Measurements from ENCODE around the gene SPSB4. TPM values are rescaled to one million over a fixed set of nuclear protein-coding genes. Genes with fewer than 3 reads are reported as not detected.

The SPSB4 gene
- total and polyA plus RNA-seq, 2 donors (not counting 3 experiments of a cell fraction or from before 2014, with no cell fraction given) = 0.06 to 0.22 TPM

- H3K9me1 ChIP-seq (replicated peaks; ENCODE audit: control insufficient read depth, extremely low read depth, insufficient read depth, low read length) = no peaks in the 10 kb centered on the region
- ChIA-PET CTCF (no interaction called here), POLR2A (no interaction called here)
- H3K4me2 ChIP-seq (ENCODE audit: insufficient read depth, low read length) = no peak overlapping the region
- no peaks in the 10 kb centered on the region for H3K36me3 ChIP-seq (ENCODE audit: control insufficient read depth in 2 of 2, extremely low read depth in 1 of 2, insufficient read depth in 2 of 2, low read length in 2 of 2)
- BruUV-seq (replicated peaks) = no TSS peak
- no peaks in the 10 kb centered on the region for H3K4me1 ChIP-seq (ENCODE audit: control insufficient read depth, extremely low read depth, insufficient read depth, low read length)
- TF ChIP-seq JUN (IDR thresholded peaks at IDR 0.05; ENCODE audit: borderline replicate concordance, insufficient read depth, insufficient read length, low read depth) (no peak), GATA2 (IDR thresholded peaks at IDR 0.05; ENCODE audit: insufficient read depth, insufficient read length, low read depth, low read length) (no peak), EZH2 (IDR thresholded peaks at IDR 0.05; ENCODE audit: borderline replicate concordance, low read depth, low read length, severe bottlenecking) (no peak), CTCF (IDR thresholded peaks at IDR 0.05; ENCODE audit: extremely low read depth in 1 of 2, insufficient read depth in 1 of 2, low read depth in 1 of 2, low read length in 2 of 2) (no peak), POLR2AphosphoS5 (IDR thresholded peaks at IDR 0.05; ENCODE audit: insufficient read depth, low read depth, low read length) (no peak)
- H3K4me3 ChIP-seq (replicated peaks in 1 of 3; ENCODE audit: insufficient read depth in 1 of 3, low read depth in 1 of 3, low read length in 3 of 3) = no peak overlapping the region
- H3K27me3 ChIP-seq (ENCODE audit: control insufficient read depth in 2 of 2, insufficient read depth in 2 of 2, low read length in 2 of 2) = peaks cover 0 to 4% of the 10 kb centered on the region in 2 experiments
- no peak overlapping the region for H3K9ac ChIP-seq (replicated peaks; ENCODE audit: extremely low read depth, insufficient read depth, low read length)
- no peak for DNase-seq (ENCODE audit: low read depth, low spot score)
- H3K79me2 ChIP-seq (ENCODE audit: control insufficient read depth, insufficient read depth, low read length) = no peaks in the 10 kb centered on the region
- no peak for FAIRE-seq
- no peaks in the 10 kb centered on the region for H3K9me3 ChIP-seq (replicated peaks; ENCODE audit: control insufficient read depth, insufficient read depth, low read length)
- intact Hi-C loops (cut with micrococcal nuclease) = no loop called here
- H3K27ac ChIP-seq (ENCODE audit: insufficient read depth, low read depth, low read length) = no peak overlapping the region
- dilution Hi-C loops (cut with MboI; ENCODE audit: extremely low pct_ligation_motif_present, low sequenced_read_pairs) = no loop called here
- H4K20me1 ChIP-seq (replicated peaks; ENCODE audit: control insufficient read depth, extremely low read depth, insufficient read depth, low read length) = no peaks in the 10 kb centered on the region
- no peak overlapping the region for H2AFZ ChIP-seq (ENCODE audit: low read depth, low read length)
Measured at GRCh38 chr3:141176775-141177174, 125.6 kb downstream of the SPSB4 start.

- Histone ChIP-seq H3K79me2 (ENCODE audit: control insufficient read depth, insufficient read depth, low read length) (no peaks in the 10 kb centered on the region), H3K27ac (ENCODE audit: insufficient read depth, low read depth, low read length) (no peak overlapping the region), H3K36me3 (ENCODE audit: control insufficient read depth in 2 of 2, extremely low read depth in 1 of 2, insufficient read depth in 2 of 2, low read length in 2 of 2) (no peaks in the 10 kb centered on the region), H3K4me1 (ENCODE audit: control insufficient read depth, extremely low read depth, insufficient read depth, low read length) (no peaks in the 10 kb centered on the region), H4K20me1 (replicated peaks; ENCODE audit: control insufficient read depth, extremely low read depth, insufficient read depth, low read length) (no peaks in the 10 kb centered on the region), H3K9ac (replicated peaks; ENCODE audit: extremely low read depth, insufficient read depth, low read length) (no peak overlapping the region), H2AFZ (ENCODE audit: low read depth, low read length) (no peak overlapping the region), H3K27me3 (ENCODE audit: control insufficient read depth in 2 of 2, insufficient read depth in 2 of 2, low read length in 2 of 2) (peaks cover 0 to 4% of the 10 kb centered on the region in 2 experiments), H3K9me3 (replicated peaks; ENCODE audit: control insufficient read depth, insufficient read depth, low read length) (no peaks in the 10 kb centered on the region), H3K4me2 (ENCODE audit: insufficient read depth, low read length) (no peak overlapping the region), H3K4me3 (replicated peaks in 1 of 3; ENCODE audit: insufficient read depth in 1 of 3, low read depth in 1 of 3, low read length in 3 of 3) (no peak overlapping the region), H3K9me1 (replicated peaks; ENCODE audit: control insufficient read depth, extremely low read depth, insufficient read depth, low read length) (no peaks in the 10 kb centered on the region)
- TF ChIP-seq FOS (IDR thresholded peaks at IDR 0.05; ENCODE audit: borderline replicate concordance, insufficient read depth, low read length) (no peak), POLR2A (IDR thresholded peaks at IDR 0.05; ENCODE audit: low read depth, low read length) (no peak), POLR2AphosphoS5 (IDR thresholded peaks at IDR 0.05; ENCODE audit: insufficient read depth, low read depth, low read length) (no peak), MAX (IDR thresholded peaks at IDR 0.05; ENCODE audit: insufficient read depth, insufficient read length) (no peak), MYC (IDR thresholded peaks at IDR 0.05; ENCODE audit: low read depth, low read length) (no peak), CTCF (IDR thresholded peaks at IDR 0.05; ENCODE audit: extremely low read depth in 1 of 2, insufficient read depth in 1 of 2, low read depth in 1 of 2, low read length in 2 of 2) (no peak), EZH2 (IDR thresholded peaks at IDR 0.05; ENCODE audit: borderline replicate concordance, low read depth, low read length, severe bottlenecking) (no peak)
- no TSS peak for BruUV-seq (replicated peaks)
- POLR2A ChIA-PET = no interaction called here
- FAIRE-seq (no peak), DNase-seq (ENCODE audit: low read depth, low spot score) (no peak)
- CTCF ChIA-PET = interaction anchor here (0.8 to 3.0 kb wide), 2 partner anchors 12 to 14 kb away, joined by 3 to 13 read pairs; no protein-coding TSS in a partner anchor
- dilution Hi-C loops (cut with MboI; ENCODE audit: extremely low pct_ligation_motif_present, low sequenced_read_pairs) (no loop called here), intact Hi-C loops (cut with micrococcal nuclease) (no loop called here)
Measured at GRCh38 chr3:141178026-141178425, 126.9 kb downstream of the SPSB4 start.
